K562 (cell line): Measurements from ENCODE around the gene PRRC2A. TPM values are rescaled to one million over a fixed set of nuclear protein-coding genes. Genes with fewer than 3 reads are reported as not detected.

Experiments used
- ATF7 ChIP-seq: fragments of 450-650 bp; IDR thresholded peaks from 2 replicates; pipeline ENCODE4 v1.7.1; 2014; ENCODE audit warnings: mild to moderate bottlenecking, moderate library complexity
- ETV6 ChIP-seq, 3 experiments: fragments of 150-350 bp in 1 of 3; sonication (generic) in 1 of 3; formaldehyde crosslinking in 1 of 3; IDR thresholded peaks; 2 replicates each; pipeline versions ENCODE4 v1.6.1 to v1.8.0; 2014 to 2022; ENCODE audit warnings: borderline replicate concordance in 2 of 3, low read depth in 2 of 3, antibody characterized with exemption in 1 of 3, low read length in 1 of 3, mild to moderate bottlenecking in 1 of 3, missing genetic modification reagents in 1 of 3
- FOXM1 ChIP-seq, 2 experiments: fragments of 450-650 bp in 1 of 2; sonication (generic) in 1 of 2; formaldehyde crosslinking in 1 of 2; IDR thresholded peaks; 2 replicates each; pipeline versions ENCODE4 v1.6.1 to v1.9.0; 2017 to 2022; ENCODE audit warnings: low read depth in 2 of 2, mild to moderate bottlenecking in 2 of 2, missing genetic modification reagents in 1 of 2, moderate library complexity in 1 of 2
- HDAC1 ChIP-seq, 2 experiments: fragments of 450-650 bp; IDR thresholded peaks; 2 replicates each; pipeline ENCODE4 v1.6.1; 2016 to 2017; ENCODE audit warnings: inconsistent platforms in 1 of 2, mild to moderate bottlenecking in 1 of 2, moderate library complexity in 1 of 2
- HDAC6 ChIP-seq: IDR thresholded peaks from 2 replicates; pipeline ENCODE4 v1.6.1; 2012; ENCODE audit warnings: low read depth, mild to moderate bottlenecking, control low read depth, inconsistent platforms, low read length, moderate library complexity
- HOXB6 ChIP-seq: fragments of 250-450 bp; sonication (Bioruptor Pico); IDR thresholded peaks from 2 replicates; pipeline ENCODE4 v1.5.1; 2022; ENCODE audit warnings: mild to moderate bottlenecking, borderline replicate concordance
- MCM5 ChIP-seq: fragments of 450-650 bp; IDR thresholded peaks from 2 replicates; pipeline ENCODE4 v1.6.1; 2016; ENCODE audit warnings: low read depth
- NRF1 ChIP-seq, 2 experiments: fragments of 450-650 bp; IDR thresholded peaks in 1 of 2; conservative IDR thresholded peaks in 1 of 2; 2 replicates each; pipeline ENCODE4 v1.6.1; 2014; ENCODE audit warnings: mild to moderate bottlenecking in 2 of 2
- PML ChIP-seq: IDR thresholded peaks from 2 replicates; pipeline ENCODE4 v1.6.1; 2012; ENCODE audit warnings: low read length, inconsistent platforms
- SMARCA4 ChIP-seq: fragments of 450-650 bp; IDR thresholded peaks from 2 replicates; pipeline ENCODE4 v1.6.1; 2016
- polyA plus RNA-seq, 8 experiments: library from polyadenylated mRNA; depleted of rRNA in 4 of 8; stranded (reverse) in 5 of 8; unstranded in 3 of 8; fragments of >200 nt; fragmentation: Nextera tagmentation in 2 of 8; fragmentation: Illumina TruSeq in 1 of 8; extraction: Ambion mirVana in 2 of 8; extraction: Trizol in 1 of 8; gene quantifications; 2 replicates each; pipeline versions ENCODE4 v1.2.1 to v1.2.3, GENCODE V29; 2011 to 2014; ENCODE audit warnings: inconsistent platforms in 1 of 8, missing spikeins in 1 of 8
- total RNA-seq, 7 experiments: library from RNA; depleted of rRNA in 6 of 7; stranded (reverse); fragments of >200 nt in 6 of 7; fragmentation: Illumina TruSeq in 2 of 7; extraction: Trizol in 2 of 7; gene quantifications; 2 replicates each; pipeline versions ENCODE4 v1.2.1 to v1.2.3, GENCODE V29; 2011 to 2021; ENCODE audit warnings: low replicate concordance in 1 of 7
- TF ChIP-seq, protein P1 (sequence below), 2 experiments: fragments of 450-650 bp; IDR thresholded peaks; 2 replicates each; pipeline ENCODE4 v1.6.1; 2016
- TF ChIP-seq, protein P2 (sequence below): fragments of 450-650 bp; formaldehyde crosslinking; IDR thresholded peaks from 2 replicates; pipeline ENCODE4 v1.4.0; 2022; ENCODE audit warnings: mild to moderate bottlenecking, moderate library complexity
- TF ChIP-seq, protein P3 (sequence below), 2 experiments: IDR thresholded peaks; 2 replicates each; pipeline ENCODE4 v1.6.1; 2012; ENCODE audit warnings: improper control_type of control experiment in 2 of 2, low read depth in 2 of 2, low read length in 2 of 2, borderline replicate concordance in 1 of 2
- TF ChIP-seq, protein P4 (sequence below): fragments of 250-450 bp; sonication (Bioruptor Pico); IDR thresholded peaks from 2 replicates; pipeline ENCODE4 v1.4.0; 2020
- TF ChIP-seq, protein P5 (sequence below): fragments of 450-650 bp; IDR thresholded peaks from 2 replicates; pipeline ENCODE4 v1.6.1; 2014; ENCODE audit warnings: low read depth, mild to moderate bottlenecking, moderate library complexity, borderline replicate concordance
- TF ChIP-seq, protein P6 (sequence below): sonication (generic); formaldehyde crosslinking; IDR thresholded peaks from 2 replicates; pipeline ENCODE4 v1.8.0; 2022; ENCODE audit warnings: missing genetic modification reagents, mild to moderate bottlenecking, borderline replicate concordance

Gene PRRC2A
- total and polyA plus RNA-seq, 9 of the 15 experiments (the other 6 are each of a cell fraction or from before 2014, with no cell fraction given): 1.0 to 332 (median 63.0) TPM

DNA sequence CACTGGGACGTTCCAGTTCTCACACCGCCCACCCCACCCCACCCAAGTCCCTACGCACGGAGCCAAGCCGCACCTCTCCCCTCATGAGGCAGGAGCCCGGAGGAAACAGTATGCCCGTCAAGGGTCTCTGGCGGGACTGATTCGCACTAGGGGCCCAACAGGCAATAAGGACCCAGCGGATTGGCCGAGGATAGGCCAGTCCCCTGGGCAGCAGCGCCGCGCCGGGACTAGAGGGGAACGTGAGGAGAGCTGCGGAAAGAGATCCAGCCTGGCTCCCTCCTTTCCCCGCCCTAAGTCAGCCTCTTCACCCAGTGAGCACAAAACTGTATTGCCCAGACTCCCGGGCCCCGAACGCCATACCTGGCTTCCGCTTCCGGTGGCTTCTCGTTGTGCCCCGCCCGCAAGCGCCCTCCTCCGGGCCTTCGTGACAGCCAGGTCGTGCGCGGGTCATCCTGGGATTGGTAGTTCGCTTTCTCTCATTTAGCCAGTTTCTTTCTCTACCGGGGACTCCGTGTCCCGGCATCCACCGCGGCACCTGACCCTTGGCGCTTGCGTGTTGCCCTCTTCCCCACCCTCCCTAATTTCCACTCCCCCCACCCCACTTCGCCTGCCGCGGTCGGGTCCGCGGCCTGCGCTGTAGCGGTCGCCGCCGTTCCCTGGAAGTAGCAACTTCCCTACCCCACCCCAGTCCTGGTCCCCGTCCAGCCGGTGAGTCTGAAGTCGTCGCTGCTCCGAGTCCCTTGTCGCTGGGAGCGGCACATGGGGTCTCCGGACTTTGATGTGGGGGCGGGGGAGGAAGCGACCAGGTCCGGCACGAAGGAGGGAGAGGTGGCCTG, 45.2 kb downstream of the PRRC2A start, which contains the start of gene CSNK2B (continued):
- TF ChIP-seq, protein P1, sequence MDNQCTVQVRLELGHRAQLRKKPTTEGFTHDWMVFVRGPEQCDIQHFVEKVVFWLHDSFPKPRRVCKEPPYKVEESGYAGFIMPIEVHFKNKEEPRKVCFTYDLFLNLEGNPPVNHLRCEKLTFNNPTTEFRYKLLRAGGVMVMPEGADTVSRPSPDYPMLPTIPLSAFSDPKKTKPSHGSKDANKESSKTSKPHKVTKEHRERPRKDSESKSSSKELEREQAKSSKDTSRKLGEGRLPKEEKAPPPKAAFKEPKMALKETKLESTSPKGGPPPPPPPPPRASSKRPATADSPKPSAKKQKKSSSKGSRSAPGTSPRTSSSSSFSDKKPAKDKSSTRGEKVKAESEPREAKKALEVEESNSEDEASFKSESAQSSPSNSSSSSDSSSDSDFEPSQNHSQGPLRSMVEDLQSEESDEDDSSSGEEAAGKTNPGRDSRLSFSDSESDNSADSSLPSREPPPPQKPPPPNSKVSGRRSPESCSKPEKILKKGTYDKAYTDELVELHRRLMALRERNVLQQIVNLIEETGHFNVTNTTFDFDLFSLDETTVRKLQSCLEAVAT (IDR thresholded peaks at IDR 0.05): peak in 1 of 2 experiments; percentile 71; a peak in 1 of 4 replicates
- TF ChIP-seq NRF1 (conservative IDR thresholded peaks at IDR 0.05 in 1 of 2, IDR thresholded peaks at IDR 0.05 in 1 of 2) (peak; percentile 92 to 93), HDAC1 (IDR thresholded peaks at IDR 0.05) (peak in 1 of 2 experiments; percentile 97; a peak in 2 of 4 replicates), MCM5 (no peak), ETV6 (IDR thresholded peaks at IDR 0.05; ENCODE audit: borderline replicate concordance in 1 of 2, low read depth in 2 of 2, low read length in 1 of 2) (no peak), ETV6 (CRISPR knock-in tag; IDR thresholded peaks at IDR 0.05; ENCODE audit: borderline replicate concordance) (peak; percentile 91), HDAC6 (no peak), SMARCA4 (peak; percentile 66; the same call in 1 of the 2 replicates), ATF7 (peak; percentile 79; the same call in 1 of the 2 replicates), HOXB6 (CRISPR knock-in tag) (no peak), PML (peak; percentile 91), FOXM1 (IDR thresholded peaks at IDR 0.05; ENCODE audit: low read depth) (no peak; the same call in 1 of the 2 replicates), FOXM1 (CRISPR knock-in tag; IDR thresholded peaks at IDR 0.05; ENCODE audit: low read depth) (no peak; the same call in 1 of the 2 replicates)
- TF ChIP-seq, protein P2, sequence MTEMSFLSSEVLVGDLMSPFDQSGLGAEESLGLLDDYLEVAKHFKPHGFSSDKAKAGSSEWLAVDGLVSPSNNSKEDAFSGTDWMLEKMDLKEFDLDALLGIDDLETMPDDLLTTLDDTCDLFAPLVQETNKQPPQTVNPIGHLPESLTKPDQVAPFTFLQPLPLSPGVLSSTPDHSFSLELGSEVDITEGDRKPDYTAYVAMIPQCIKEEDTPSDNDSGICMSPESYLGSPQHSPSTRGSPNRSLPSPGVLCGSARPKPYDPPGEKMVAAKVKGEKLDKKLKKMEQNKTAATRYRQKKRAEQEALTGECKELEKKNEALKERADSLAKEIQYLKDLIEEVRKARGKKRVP (CRISPR knock-in tag): peak; percentile 39; the same call in 1 of the 2 replicates
- TF ChIP-seq, protein P3, sequence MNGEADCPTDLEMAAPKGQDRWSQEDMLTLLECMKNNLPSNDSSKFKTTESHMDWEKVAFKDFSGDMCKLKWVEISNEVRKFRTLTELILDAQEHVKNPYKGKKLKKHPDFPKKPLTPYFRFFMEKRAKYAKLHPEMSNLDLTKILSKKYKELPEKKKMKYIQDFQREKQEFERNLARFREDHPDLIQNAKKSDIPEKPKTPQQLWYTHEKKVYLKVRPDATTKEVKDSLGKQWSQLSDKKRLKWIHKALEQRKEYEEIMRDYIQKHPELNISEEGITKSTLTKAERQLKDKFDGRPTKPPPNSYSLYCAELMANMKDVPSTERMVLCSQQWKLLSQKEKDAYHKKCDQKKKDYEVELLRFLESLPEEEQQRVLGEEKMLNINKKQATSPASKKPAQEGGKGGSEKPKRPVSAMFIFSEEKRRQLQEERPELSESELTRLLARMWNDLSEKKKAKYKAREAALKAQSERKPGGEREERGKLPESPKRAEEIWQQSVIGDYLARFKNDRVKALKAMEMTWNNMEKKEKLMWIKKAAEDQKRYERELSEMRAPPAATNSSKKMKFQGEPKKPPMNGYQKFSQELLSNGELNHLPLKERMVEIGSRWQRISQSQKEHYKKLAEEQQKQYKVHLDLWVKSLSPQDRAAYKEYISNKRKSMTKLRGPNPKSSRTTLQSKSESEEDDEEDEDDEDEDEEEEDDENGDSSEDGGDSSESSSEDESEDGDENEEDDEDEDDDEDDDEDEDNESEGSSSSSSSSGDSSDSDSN (IDR thresholded peaks at IDR 0.05; ENCODE audit: borderline replicate concordance in 1 of 2, low read depth in 2 of 2, low read length in 2 of 2): peak; percentile 35 to 83; a peak in 2 of 4 replicates
- TF ChIP-seq, protein P4, sequence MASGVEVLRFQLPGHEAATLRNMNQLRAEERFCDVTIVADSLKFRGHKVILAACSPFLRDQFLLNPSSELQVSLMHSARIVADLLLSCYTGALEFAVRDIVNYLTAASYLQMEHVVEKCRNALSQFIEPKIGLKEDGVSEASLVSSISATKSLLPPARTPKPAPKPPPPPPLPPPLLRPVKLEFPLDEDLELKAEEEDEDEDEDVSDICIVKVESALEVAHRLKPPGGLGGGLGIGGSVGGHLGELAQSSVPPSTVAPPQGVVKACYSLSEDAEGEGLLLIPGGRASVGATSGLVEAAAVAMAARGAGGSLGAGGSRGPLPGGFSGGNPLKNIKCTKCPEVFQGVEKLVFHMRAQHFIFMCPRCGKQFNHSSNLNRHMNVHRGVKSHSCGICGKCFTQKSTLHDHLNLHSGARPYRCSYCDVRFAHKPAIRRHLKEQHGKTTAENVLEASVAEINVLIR (CRISPR knock-in tag): peak; percentile 80
- TF ChIP-seq, protein P5, sequence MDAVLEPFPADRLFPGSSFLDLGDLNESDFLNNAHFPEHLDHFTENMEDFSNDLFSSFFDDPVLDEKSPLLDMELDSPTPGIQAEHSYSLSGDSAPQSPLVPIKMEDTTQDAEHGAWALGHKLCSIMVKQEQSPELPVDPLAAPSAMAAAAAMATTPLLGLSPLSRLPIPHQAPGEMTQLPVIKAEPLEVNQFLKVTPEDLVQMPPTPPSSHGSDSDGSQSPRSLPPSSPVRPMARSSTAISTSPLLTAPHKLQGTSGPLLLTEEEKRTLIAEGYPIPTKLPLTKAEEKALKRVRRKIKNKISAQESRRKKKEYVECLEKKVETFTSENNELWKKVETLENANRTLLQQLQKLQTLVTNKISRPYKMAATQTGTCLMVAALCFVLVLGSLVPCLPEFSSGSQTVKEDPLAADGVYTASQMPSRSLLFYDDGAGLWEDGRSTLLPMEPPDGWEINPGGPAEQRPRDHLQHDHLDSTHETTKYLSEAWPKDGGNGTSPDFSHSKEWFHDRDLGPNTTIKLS: peak; percentile 77
- TF ChIP-seq, protein P6, sequence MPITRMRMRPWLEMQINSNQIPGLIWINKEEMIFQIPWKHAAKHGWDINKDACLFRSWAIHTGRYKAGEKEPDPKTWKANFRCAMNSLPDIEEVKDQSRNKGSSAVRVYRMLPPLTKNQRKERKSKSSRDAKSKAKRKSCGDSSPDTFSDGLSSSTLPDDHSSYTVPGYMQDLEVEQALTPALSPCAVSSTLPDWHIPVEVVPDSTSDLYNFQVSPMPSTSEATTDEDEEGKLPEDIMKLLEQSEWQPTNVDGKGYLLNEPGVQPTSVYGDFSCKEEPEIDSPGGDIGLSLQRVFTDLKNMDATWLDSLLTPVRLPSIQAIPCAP: no peak; the same call in 1 of the 2 replicates
